PC-9 (cell line): ENCODE results near the gene DISP3.

Experiments
- CTCF ChIP-seq: fragments of 200-600 bp; sonication (generic); conservative IDR thresholded peaks from 2 replicates; pipeline ENCODE4 v1.6.1; 2017; ENCODE audit warnings: mixed run types, antibody characterized with exemption, mild to moderate bottlenecking, moderate library complexity
- EZH2 ChIP-seq: fragments of 200-600 bp; sonication (generic); IDR thresholded peaks from 2 replicates; pipeline ENCODE4 v1.8.0; 2017; ENCODE audit warnings: antibody characterized with exemption, low read depth

- no peak for TF ChIP-seq CTCF
- no peak for TF ChIP-seq EZH2
These were observed 46.9 kb upstream of the DISP3 start for GRCh38 chr1:11431941-11432507.
